HG03457 (cell line): ENCODE results near the gene APOL1.
"Not testable (repeated sequence)": the region's sequence is repeated elsewhere in the genome, so short reads cannot be mapped to it uniquely, and the experiment has no call there.

Experiments
- ATAC-seq: cut with Tn5 transposase; IDR thresholded peaks from one replicate; pipeline ENCODE4 v1.9.1; 2021; ENCODE audit warnings: moderate number of reproducible peaks; ENCODE audit not compliant: unreplicated experiment

APOL1 gene

GRCh38 chr22:36252754-36253522 is at the start of gene APOL1:
Gene APOL1 (plus strand): TSS chr22:36253133. CDS start chr22:36254956, 1,823 bp downstream.
- no peak for ATAC-seq

GRCh38 chr22:36203441-36203840 is 49.5 kb upstream of the APOL1 start:
- not testable (repeated sequence) for ATAC-seq

GRCh38 chr22:36204001-36204631 is 48.8 kb upstream of the APOL1 start:
- no peak for ATAC-seq

GRCh38 chr22:36204632-36205015 is 48.3 kb upstream of the APOL1 start:
- ATAC-seq = no peak

- ATAC-seq = not testable (repeated sequence)
Measured at GRCh38 chr22:36205573-36205972, 47.4 kb upstream of the APOL1 start.

- no peak for ATAC-seq
Measured at GRCh38 chr22:36206255-36206654, 46.7 kb upstream of the APOL1 start.

GRCh38 chr22:36208162-36208765 is 44.7 kb upstream of the APOL1 start:
- ATAC-seq = no peak

GRCh38 chr22:36208914-36209313 is 44.0 kb upstream of the APOL1 start:
- ATAC-seq = no peak

- ATAC-seq = not testable (repeated sequence)
Measured at GRCh38 chr22:36209488-36209908, 43.4 kb upstream of the APOL1 start.

- ATAC-seq = no peak
Measured at GRCh38 chr22:36210224-36210623, 42.7 kb upstream of the APOL1 start.

GRCh38 chr22:36211237-36211861 is 41.6 kb upstream of the APOL1 start:
- no peak for ATAC-seq

- no peak for ATAC-seq
Measured at GRCh38 chr22:36212901-36213300, 40.0 kb upstream of the APOL1 start.

- no peak for ATAC-seq
Measured at GRCh38 chr22:36213586-36213985, 39.3 kb upstream of the APOL1 start.

GRCh38 chr22:36215981-36216380 is 37.0 kb upstream of the APOL1 start:
- ATAC-seq = no peak

- no peak for ATAC-seq
Measured at GRCh38 chr22:36218648-36219193, 34.2 kb upstream of the APOL1 start.

GRCh38 chr22:36220451-36220921 is 32.4 kb upstream of the APOL1 start:
- no peak for ATAC-seq

- no peak for ATAC-seq
Measured at GRCh38 chr22:36221799-36222751, 30.9 kb upstream of the APOL1 start.

- no peak for ATAC-seq
Measured at GRCh38 chr22:36222887-36223450, 30.0 kb upstream of the APOL1 start.

- ATAC-seq = no peak
Measured at GRCh38 chr22:36223504-36223903, 29.4 kb upstream of the APOL1 start.

- no peak for ATAC-seq
Measured at GRCh38 chr22:36224245-36224644, 28.7 kb upstream of the APOL1 start.
